ENCODE data around the gene CMIP.

The CMIP gene

DNA sequence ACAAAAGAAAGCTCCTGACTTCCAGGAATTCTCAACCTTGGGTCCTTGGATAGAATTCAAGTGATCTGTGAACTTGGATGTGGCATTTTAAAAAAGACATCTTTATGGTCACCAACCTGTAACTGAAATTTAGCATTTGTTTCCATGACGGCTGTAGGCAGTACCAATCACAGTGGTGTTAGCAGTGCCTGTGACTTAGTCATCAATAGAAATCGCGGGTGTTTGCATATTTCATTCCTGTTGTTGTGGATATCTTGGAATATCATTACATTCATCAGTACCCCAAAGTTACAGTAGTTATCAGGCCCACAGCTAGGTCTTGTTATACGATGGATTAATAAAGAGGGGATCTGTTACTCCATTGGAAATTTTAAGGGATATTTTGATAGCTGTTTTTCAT is 81.6 kb downstream of the CMIP start:
- DNase-seq (ENCODE audit: extremely low read depth, insufficient read length) = no peak
- TF ChIP-seq, protein P1, sequence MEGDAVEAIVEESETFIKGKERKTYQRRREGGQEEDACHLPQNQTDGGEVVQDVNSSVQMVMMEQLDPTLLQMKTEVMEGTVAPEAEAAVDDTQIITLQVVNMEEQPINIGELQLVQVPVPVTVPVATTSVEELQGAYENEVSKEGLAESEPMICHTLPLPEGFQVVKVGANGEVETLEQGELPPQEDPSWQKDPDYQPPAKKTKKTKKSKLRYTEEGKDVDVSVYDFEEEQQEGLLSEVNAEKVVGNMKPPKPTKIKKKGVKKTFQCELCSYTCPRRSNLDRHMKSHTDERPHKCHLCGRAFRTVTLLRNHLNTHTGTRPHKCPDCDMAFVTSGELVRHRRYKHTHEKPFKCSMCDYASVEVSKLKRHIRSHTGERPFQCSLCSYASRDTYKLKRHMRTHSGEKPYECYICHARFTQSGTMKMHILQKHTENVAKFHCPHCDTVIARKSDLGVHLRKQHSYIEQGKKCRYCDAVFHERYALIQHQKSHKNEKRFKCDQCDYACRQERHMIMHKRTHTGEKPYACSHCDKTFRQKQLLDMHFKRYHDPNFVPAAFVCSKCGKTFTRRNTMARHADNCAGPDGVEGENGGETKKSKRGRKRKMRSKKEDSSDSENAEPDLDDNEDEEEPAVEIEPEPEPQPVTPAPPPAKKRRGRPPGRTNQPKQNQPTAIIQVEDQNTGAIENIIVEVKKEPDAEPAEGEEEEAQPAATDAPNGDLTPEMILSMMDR (IDR thresholded peaks at IDR 0.05; ENCODE audit: insufficient read depth, low read length, poor library complexity, severe bottlenecking) = no peak
- H3K36me3 ChIP-seq (ENCODE audit: control insufficient read depth, insufficient read depth, low read length) = no peaks in the 10 kb centered on the region
- H3K27me3 ChIP-seq (replicated peaks; ENCODE audit: control insufficient read depth, insufficient read depth, low read length) = no peaks in the 10 kb centered on the region
- H3K4me3 ChIP-seq (replicated peaks; ENCODE audit: low read depth, low read length) = no peak overlapping the region

DNA sequence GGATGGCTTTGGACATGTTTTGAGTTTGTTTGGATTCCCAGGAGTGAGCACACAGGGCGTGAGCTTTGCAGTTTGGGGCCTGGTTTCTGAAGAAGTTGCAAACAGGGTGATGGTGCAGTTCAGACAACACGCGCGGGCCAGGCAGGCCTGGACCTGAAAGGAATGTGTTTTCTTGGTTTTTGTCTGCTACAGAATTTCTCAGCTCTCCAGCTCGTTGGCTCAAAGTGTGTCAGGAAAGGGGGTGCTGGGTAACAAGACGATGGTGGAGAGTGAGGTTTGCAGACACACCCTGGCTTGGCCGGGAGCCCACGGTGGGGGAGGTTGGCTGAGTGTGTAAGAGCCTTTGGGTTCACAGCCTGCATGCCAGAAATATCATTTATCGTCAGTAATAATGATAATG is 82.3 kb downstream of the CMIP start:
- DNase-seq (ENCODE audit: extremely low read depth, insufficient read length) = no peak
- Histone ChIP-seq H3K27me3 (replicated peaks; ENCODE audit: control insufficient read depth, insufficient read depth, low read length) (no peaks in the 10 kb centered on the region), H3K36me3 (ENCODE audit: control insufficient read depth, insufficient read depth, low read length) (no peaks in the 10 kb centered on the region), H3K4me3 (replicated peaks; ENCODE audit: low read depth, low read length) (no peak overlapping the region)
- TF ChIP-seq, protein P1 (IDR thresholded peaks at IDR 0.05; ENCODE audit: insufficient read depth, low read length, poor library complexity, severe bottlenecking) = no peak

- TF ChIP-seq, protein P1 (IDR thresholded peaks at IDR 0.05; ENCODE audit: insufficient read depth, low read length, poor library complexity, severe bottlenecking) = no peak
- no peak for DNase-seq (ENCODE audit: extremely low read depth, insufficient read length)
- Histone ChIP-seq H3K36me3 (ENCODE audit: control insufficient read depth, insufficient read depth, low read length) (no peaks in the 10 kb centered on the region), H3K4me3 (replicated peaks; ENCODE audit: low read depth, low read length) (no peak overlapping the region), H3K27me3 (replicated peaks; ENCODE audit: control insufficient read depth, insufficient read depth, low read length) (no peaks in the 10 kb centered on the region)
Measured at GRCh38 chr16:81527477-81528178, 83.0 kb downstream of the CMIP start.

GRCh38 chr16:81528256-81528655 is 83.6 kb downstream of the CMIP start:
- Histone ChIP-seq H3K27me3 (replicated peaks; ENCODE audit: control insufficient read depth, insufficient read depth, low read length) (no peaks in the 10 kb centered on the region), H3K4me3 (replicated peaks; ENCODE audit: low read depth, low read length) (no peak overlapping the region), H3K36me3 (ENCODE audit: control insufficient read depth, insufficient read depth, low read length) (no peaks in the 10 kb centered on the region; the same call in 1 of the 2 replicates)
- TF ChIP-seq, protein P1 (IDR thresholded peaks at IDR 0.05; ENCODE audit: insufficient read depth, low read length, poor library complexity, severe bottlenecking) = no peak
- no peak for DNase-seq (ENCODE audit: extremely low read depth, insufficient read length)

DNA sequence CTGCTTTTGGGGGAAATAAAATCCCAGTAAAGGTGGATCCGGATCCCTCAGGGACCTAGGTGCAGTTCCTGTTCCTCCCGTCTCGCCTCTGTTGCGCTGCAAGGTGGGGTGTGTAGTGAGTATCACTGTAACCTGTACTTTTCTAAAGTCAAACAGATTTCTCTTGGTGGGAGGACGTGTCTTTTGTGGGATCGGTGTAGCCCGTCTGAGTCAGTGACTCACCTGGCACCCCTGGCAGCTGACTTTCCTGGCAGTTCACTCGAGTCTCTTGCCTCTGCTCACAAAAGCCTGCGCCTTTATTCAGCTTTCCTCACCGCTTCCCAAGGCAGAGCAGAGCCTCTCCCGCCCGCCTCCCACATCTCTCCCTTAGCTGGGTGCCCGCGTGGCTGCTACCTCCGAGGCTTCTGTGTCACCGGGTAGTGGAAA is 85.7 kb downstream of the CMIP start:
- TF ChIP-seq, protein P1 (IDR thresholded peaks at IDR 0.05; ENCODE audit: insufficient read depth, low read length, poor library complexity, severe bottlenecking) = no peak
- no peak for DNase-seq (ENCODE audit: extremely low read depth, insufficient read length)
- H3K27me3 ChIP-seq (replicated peaks; ENCODE audit: control insufficient read depth, insufficient read depth, low read length) = no peaks in the 10 kb centered on the region
- H3K4me3 ChIP-seq (replicated peaks; ENCODE audit: low read depth, low read length) = no peak overlapping the region
- no peaks in the 10 kb centered on the region; the same call in 1 of the 2 replicates for H3K36me3 ChIP-seq (ENCODE audit: control insufficient read depth, insufficient read depth, low read length)

Measured in GM06990 (cell line).